ENCODE results near the gene ABTB1.

Gene ABTB1

DNA sequence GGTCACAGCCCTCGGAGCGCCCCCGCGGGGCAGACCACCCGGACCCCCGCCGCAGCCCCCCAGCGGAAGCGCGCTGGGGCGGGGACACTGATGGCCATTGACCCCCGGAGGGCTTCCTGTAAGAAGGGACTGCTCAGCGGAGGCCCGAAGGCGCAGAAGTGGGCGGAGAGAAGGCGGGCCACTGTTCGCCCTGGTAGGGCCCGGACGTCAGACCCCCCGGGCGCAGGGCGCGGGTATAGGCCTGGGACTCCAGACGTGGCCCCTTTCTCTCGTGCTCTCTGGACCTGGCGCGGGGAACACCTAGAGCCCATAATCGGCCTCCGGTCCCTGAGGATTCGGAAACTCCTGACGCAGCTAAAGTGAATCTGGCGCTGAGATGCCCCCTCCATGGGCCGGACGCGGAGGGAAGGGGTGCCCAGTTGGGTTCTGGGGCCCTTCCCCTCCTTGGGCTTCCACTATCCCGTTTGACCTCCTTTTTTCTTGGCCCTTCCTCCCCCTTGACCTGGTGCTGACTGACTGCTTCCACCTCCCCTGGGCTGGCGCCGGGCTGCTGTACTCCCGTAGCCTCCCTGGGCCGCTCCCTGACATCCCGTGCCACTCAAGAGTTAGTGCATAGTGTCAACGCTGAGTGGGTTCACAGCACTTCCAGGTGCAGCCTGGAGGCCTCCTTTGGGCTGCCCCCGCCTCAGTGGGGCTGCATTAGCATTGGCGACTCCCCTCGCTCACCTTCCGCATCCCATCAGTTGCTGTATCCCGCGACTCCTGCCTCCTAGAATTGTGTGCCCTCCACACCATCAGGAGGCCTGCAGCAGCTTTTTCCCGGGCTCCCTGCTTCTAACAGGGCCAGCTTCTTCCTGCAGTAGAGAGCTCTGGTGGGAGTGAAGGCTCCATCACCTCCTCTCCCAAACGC, 694 bp downstream of the ABTB1 start (continued):
- TF ChIP-seq, protein P1, sequence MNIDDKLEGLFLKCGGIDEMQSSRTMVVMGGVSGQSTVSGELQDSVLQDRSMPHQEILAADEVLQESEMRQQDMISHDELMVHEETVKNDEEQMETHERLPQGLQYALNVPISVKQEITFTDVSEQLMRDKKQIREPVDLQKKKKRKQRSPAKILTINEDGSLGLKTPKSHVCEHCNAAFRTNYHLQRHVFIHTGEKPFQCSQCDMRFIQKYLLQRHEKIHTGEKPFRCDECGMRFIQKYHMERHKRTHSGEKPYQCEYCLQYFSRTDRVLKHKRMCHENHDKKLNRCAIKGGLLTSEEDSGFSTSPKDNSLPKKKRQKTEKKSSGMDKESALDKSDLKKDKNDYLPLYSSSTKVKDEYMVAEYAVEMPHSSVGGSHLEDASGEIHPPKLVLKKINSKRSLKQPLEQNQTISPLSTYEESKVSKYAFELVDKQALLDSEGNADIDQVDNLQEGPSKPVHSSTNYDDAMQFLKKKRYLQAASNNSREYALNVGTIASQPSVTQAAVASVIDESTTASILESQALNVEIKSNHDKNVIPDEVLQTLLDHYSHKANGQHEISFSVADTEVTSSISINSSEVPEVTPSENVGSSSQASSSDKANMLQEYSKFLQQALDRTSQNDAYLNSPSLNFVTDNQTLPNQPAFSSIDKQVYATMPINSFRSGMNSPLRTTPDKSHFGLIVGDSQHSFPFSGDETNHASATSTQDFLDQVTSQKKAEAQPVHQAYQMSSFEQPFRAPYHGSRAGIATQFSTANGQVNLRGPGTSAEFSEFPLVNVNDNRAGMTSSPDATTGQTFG (tag by site-specific recombination; IDR thresholded peaks at IDR 0.05; ENCODE audit: borderline replicate concordance), result no peak
- TF ChIP-seq HOXA7 (CRISPR knock-in tag; IDR thresholded peaks at IDR 0.05; ENCODE audit: borderline replicate concordance) (no peak), SP3 (tag by site-specific recombination; IDR thresholded peaks at IDR 0.05) (peak; percentile 28; the same call in 1 of the 2 replicates), ZNF324 (tag by site-specific recombination; IDR thresholded peaks at IDR 0.05) (no peak), BCL11B (tag by site-specific recombination; IDR thresholded peaks at IDR 0.05; ENCODE audit: low read depth) (no peak), ZNF701 (tag by site-specific recombination; IDR thresholded peaks at IDR 0.05) (no peak), ZNF792 (tag by site-specific recombination; IDR thresholded peaks at IDR 0.05) (no peak), ZFHX2 (tag by site-specific recombination; conservative IDR thresholded peaks at IDR 0.05) (peak; percentile 61), ZNF544 (tag by site-specific recombination; IDR thresholded peaks at IDR 0.05) (no peak), ZNF311 (tag by site-specific recombination; IDR thresholded peaks at IDR 0.05; ENCODE audit: borderline replicate concordance) (no peak), ZNF341 (tag by site-specific recombination; IDR thresholded peaks at IDR 0.05; ENCODE audit: low read depth) (no peak), RBAK (tag by site-specific recombination; IDR thresholded peaks at IDR 0.05) (no peak), KLF7 (tag by site-specific recombination; IDR thresholded peaks at IDR 0.05; ENCODE audit: borderline replicate concordance) (no peak), PRDM1 (tag by site-specific recombination; IDR thresholded peaks at IDR 0.05) (no peak), ZBTB7A (tag by site-specific recombination; IDR thresholded peaks at IDR 0.05; ENCODE audit: low read depth) (no peak), ZIC2 (tag by site-specific recombination; IDR thresholded peaks at IDR 0.05) (peak; percentile 34; the same call in 1 of the 2 replicates), ZNF350 (tag by site-specific recombination; IDR thresholded peaks at IDR 0.05) (no peak), ZNF48 (tag by site-specific recombination; IDR thresholded peaks at IDR 0.05) (no peak)
- TF ChIP-seq, protein P2, sequence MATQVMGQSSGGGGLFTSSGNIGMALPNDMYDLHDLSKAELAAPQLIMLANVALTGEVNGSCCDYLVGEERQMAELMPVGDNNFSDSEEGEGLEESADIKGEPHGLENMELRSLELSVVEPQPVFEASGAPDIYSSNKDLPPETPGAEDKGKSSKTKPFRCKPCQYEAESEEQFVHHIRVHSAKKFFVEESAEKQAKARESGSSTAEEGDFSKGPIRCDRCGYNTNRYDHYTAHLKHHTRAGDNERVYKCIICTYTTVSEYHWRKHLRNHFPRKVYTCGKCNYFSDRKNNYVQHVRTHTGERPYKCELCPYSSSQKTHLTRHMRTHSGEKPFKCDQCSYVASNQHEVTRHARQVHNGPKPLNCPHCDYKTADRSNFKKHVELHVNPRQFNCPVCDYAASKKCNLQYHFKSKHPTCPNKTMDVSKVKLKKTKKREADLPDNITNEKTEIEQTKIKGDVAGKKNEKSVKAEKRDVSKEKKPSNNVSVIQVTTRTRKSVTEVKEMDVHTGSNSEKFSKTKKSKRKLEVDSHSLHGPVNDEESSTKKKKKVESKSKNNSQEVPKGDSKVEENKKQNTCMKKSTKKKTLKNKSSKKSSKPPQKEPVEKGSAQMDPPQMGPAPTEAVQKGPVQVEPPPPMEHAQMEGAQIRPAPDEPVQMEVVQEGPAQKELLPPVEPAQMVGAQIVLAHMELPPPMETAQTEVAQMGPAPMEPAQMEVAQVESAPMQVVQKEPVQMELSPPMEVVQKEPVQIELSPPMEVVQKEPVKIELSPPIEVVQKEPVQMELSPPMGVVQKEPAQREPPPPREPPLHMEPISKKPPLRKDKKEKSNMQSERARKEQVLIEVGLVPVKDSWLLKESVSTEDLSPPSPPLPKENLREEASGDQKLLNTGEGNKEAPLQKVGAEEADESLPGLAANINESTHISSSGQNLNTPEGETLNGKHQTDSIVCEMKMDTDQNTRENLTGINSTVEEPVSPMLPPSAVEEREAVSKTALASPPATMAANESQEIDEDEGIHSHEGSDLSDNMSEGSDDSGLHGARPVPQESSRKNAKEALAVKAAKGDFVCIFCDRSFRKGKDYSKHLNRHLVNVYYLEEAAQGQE (tag by site-specific recombination; IDR thresholded peaks at IDR 0.05), result no peak
- TF ChIP-seq, protein P3, sequence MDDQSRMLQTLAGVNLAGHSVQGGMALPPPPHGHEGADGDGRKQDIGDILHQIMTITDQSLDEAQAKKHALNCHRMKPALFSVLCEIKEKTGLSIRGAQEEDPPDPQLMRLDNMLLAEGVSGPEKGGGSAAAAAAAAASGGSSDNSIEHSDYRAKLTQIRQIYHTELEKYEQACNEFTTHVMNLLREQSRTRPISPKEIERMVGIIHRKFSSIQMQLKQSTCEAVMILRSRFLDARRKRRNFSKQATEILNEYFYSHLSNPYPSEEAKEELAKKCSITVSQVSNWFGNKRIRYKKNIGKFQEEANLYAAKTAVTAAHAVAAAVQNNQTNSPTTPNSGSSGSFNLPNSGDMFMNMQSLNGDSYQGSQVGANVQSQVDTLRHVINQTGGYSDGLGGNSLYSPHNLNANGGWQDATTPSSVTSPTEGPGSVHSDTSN (CRISPR knock-in tag; IDR thresholded peaks at IDR 0.05), result no peak
- TF ChIP-seq, protein P4, sequence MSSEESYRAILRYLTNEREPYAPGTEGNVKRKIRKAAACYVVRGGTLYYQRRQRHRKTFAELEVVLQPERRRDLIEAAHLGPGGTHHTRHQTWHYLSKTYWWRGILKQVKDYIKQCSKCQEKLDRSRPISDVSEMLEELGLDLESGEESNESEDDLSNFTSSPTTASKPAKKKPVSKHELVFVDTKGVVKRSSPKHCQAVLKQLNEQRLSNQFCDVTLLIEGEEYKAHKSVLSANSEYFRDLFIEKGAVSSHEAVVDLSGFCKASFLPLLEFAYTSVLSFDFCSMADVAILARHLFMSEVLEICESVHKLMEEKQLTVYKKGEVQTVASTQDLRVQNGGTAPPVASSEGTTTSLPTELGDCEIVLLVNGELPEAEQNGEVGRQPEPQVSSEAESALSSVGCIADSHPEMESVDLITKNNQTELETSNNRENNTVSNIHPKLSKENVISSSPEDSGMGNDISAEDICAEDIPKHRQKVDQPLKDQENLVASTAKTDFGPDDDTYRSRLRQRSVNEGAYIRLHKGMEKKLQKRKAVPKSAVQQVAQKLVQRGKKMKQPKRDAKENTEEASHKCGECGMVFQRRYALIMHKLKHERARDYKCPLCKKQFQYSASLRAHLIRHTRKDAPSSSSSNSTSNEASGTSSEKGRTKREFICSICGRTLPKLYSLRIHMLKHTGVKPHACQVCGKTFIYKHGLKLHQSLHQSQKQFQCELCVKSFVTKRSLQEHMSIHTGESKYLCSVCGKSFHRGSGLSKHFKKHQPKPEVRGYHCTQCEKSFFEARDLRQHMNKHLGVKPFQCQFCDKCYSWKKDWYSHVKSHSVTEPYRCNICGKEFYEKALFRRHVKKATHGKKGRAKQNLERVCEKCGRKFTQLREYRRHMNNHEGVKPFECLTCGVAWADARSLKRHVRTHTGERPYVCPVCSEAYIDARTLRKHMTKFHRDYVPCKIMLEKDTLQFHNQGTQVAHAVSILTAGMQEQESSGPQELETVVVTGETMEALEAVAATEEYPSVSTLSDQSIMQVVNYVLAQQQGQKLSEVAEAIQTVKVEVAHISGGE (tag by site-specific recombination; conservative IDR thresholded peaks at IDR 0.05; ENCODE audit: low read depth), result no peak
- TF ChIP-seq, protein P5, sequence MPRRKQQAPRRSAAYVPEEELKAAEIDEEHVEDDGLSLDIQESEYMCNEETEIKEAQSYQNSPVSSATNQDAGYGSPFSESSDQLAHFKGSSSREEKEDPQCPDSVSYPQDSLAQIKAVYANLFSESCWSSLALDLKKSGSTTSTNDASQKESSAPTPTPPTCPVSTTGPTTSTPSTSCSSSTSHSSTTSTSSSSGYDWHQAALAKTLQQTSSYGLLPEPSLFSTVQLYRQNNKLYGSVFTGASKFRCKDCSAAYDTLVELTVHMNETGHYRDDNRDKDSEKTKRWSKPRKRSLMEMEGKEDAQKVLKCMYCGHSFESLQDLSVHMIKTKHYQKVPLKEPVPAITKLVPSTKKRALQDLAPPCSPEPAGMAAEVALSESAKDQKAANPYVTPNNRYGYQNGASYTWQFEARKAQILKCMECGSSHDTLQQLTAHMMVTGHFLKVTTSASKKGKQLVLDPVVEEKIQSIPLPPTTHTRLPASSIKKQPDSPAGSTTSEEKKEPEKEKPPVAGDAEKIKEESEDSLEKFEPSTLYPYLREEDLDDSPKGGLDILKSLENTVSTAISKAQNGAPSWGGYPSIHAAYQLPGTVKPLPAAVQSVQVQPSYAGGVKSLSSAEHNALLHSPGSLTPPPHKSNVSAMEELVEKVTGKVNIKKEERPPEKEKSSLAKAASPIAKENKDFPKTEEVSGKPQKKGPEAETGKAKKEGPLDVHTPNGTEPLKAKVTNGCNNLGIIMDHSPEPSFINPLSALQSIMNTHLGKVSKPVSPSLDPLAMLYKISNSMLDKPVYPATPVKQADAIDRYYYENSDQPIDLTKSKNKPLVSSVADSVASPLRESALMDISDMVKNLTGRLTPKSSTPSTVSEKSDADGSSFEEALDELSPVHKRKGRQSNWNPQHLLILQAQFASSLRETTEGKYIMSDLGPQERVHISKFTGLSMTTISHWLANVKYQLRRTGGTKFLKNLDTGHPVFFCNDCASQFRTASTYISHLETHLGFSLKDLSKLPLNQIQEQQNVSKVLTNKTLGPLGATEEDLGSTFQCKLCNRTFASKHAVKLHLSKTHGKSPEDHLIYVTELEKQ (tag by site-specific recombination; IDR thresholded peaks at IDR 0.05; ENCODE audit: borderline replicate concordance), result no peak
- TF ChIP-seq, protein P6, sequence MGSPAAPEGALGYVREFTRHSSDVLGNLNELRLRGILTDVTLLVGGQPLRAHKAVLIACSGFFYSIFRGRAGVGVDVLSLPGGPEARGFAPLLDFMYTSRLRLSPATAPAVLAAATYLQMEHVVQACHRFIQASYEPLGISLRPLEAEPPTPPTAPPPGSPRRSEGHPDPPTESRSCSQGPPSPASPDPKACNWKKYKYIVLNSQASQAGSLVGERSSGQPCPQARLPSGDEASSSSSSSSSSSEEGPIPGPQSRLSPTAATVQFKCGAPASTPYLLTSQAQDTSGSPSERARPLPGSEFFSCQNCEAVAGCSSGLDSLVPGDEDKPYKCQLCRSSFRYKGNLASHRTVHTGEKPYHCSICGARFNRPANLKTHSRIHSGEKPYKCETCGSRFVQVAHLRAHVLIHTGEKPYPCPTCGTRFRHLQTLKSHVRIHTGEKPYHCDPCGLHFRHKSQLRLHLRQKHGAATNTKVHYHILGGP (tag by site-specific recombination; IDR thresholded peaks at IDR 0.05), result no peak

Measured in HEK293 (cell line).